Measurements from ENCODE around the gene TAS2R41. TPM values are rescaled to one million over a fixed set of nuclear protein-coding genes. Genes with fewer than 3 reads are reported as not detected.

Gene TAS2R41
- total RNA-seq, 1 donor from 2014 or later = not detected

DNA sequence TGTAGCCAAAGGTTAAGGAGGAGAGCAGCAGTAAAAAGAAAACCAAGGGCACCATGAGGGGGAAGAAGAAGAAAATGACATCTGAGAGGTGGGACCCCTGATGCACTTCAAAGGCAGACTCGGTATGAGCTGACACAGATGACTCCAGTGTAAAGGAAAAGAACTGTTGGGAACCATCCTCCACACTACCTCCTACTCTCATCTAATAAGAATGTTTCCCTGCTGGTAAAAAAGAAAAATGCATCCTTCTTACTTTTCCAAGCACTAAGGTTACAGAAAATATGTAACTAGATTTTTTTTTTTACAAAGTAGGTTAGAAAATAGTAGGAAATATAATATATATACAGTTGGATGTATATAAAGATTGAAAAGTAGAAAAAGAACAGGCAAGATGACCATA is 16.9 kb downstream of the TAS2R41 start:
- no peaks in the 10 kb centered on the region for H3K36me3 ChIP-seq (ENCODE audit: control insufficient read depth, insufficient read depth, low read length)
- DNase-seq (ENCODE audit: low read depth) (no peak), FAIRE-seq (no peak)
- H3K4me3 ChIP-seq (ENCODE audit: low read depth, low read length) = no peak overlapping the region
- TF ChIP-seq, protein P1, sequence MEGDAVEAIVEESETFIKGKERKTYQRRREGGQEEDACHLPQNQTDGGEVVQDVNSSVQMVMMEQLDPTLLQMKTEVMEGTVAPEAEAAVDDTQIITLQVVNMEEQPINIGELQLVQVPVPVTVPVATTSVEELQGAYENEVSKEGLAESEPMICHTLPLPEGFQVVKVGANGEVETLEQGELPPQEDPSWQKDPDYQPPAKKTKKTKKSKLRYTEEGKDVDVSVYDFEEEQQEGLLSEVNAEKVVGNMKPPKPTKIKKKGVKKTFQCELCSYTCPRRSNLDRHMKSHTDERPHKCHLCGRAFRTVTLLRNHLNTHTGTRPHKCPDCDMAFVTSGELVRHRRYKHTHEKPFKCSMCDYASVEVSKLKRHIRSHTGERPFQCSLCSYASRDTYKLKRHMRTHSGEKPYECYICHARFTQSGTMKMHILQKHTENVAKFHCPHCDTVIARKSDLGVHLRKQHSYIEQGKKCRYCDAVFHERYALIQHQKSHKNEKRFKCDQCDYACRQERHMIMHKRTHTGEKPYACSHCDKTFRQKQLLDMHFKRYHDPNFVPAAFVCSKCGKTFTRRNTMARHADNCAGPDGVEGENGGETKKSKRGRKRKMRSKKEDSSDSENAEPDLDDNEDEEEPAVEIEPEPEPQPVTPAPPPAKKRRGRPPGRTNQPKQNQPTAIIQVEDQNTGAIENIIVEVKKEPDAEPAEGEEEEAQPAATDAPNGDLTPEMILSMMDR (IDR thresholded peaks at IDR 0.05; ENCODE audit: insufficient read depth, low read length, severe bottlenecking) = no peak
- H3K27me3 ChIP-seq (ENCODE audit: control insufficient read depth, insufficient read depth, low read length) = no peaks in the 10 kb centered on the region

DNA sequence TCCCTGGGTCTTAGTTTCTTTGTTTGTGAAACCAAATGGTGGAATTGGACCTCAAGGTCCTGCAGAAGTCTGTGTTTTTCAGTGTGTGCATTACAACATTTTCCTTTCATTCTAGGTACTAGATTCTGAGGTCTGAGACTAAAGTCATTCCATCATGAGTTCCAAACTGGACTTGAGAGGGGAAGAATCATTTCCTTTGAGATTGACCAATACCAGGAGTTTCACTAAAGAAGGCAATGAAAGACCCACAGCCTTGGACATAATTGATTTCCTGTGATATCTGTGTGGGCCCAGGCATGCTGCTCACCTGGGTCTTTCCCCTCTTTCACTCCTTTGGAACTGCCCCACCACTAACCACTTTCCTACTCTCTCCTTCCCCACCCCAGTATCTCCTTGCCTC is 18.2 kb downstream of the TAS2R41 start:
- H3K36me3 ChIP-seq (ENCODE audit: control insufficient read depth, insufficient read depth, low read length) = no peaks in the 10 kb centered on the region
- no peak overlapping the region for H3K4me3 ChIP-seq (ENCODE audit: low read depth, low read length)
- FAIRE-seq = no peak
- TF ChIP-seq, protein P1 (IDR thresholded peaks at IDR 0.05; ENCODE audit: insufficient read depth, low read length, severe bottlenecking) = no peak
- no peaks in the 10 kb centered on the region for H3K27me3 ChIP-seq (ENCODE audit: control insufficient read depth, insufficient read depth, low read length)
- DNase-seq (ENCODE audit: low read depth) = no peak

DNA sequence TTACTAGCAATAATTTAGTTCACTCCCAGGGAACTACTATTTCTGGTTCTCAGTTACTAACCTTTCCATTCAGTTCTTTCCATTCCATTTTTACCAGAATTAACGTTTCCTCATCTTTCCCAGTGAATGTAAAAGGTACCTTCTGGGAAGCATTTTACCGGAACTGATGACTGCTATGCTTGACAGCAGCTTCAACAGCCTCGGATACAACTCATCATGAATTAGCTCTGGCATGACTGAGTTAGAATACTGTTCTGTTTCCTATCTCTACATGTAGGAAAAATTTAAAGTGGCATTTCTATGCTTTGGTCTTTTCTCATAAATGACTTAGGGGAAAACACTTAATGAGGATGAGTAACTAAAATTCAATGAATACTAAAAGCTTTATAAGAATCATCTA is 18.6 kb downstream of the TAS2R41 start:
- TF ChIP-seq, protein P1 (IDR thresholded peaks at IDR 0.05; ENCODE audit: insufficient read depth, low read length, severe bottlenecking) = no peak
- Histone ChIP-seq H3K36me3 (ENCODE audit: control insufficient read depth, insufficient read depth, low read length) (no peaks in the 10 kb centered on the region), H3K4me3 (ENCODE audit: low read depth, low read length) (no peak overlapping the region), H3K27me3 (ENCODE audit: control insufficient read depth, insufficient read depth, low read length) (no peaks in the 10 kb centered on the region)
- DNase-seq (ENCODE audit: low read depth) (no peak), FAIRE-seq (no peak)

GRCh38 chr7:143497008-143497795 is 19.5 kb downstream of the TAS2R41 start:
- no peak overlapping the region for H3K4me3 ChIP-seq (ENCODE audit: low read depth, low read length)
- DNase-seq (ENCODE audit: low read depth) = no peak
- H3K27me3 ChIP-seq (ENCODE audit: control insufficient read depth, insufficient read depth, low read length) = no peaks in the 10 kb centered on the region
- no peak for FAIRE-seq
- TF ChIP-seq, protein P1 (IDR thresholded peaks at IDR 0.05; ENCODE audit: insufficient read depth, low read length, severe bottlenecking) = no peak
- no peaks in the 10 kb centered on the region for H3K36me3 ChIP-seq (ENCODE audit: control insufficient read depth, insufficient read depth, low read length)

- TF ChIP-seq, protein P1 (IDR thresholded peaks at IDR 0.05; ENCODE audit: insufficient read depth, low read length, severe bottlenecking) = no peak
- FAIRE-seq = no peak
- no peak overlapping the region for H3K4me3 ChIP-seq (ENCODE audit: low read depth, low read length)
These were observed 21.6 kb downstream of the TAS2R41 start for GRCh38 chr7:143499246-143499645.

More at GRCh38 chr7:143499246-143499645, 21.6 kb downstream of the TAS2R41 start:
- H3K36me3 ChIP-seq (ENCODE audit: control insufficient read depth, insufficient read depth, low read length) = no peaks in the 10 kb centered on the region
- no peaks in the 10 kb centered on the region for H3K27me3 ChIP-seq (ENCODE audit: control insufficient read depth, insufficient read depth, low read length)
- DNase-seq (ENCODE audit: low read depth) = no peak
